ENCODE results near the gene FBLN1.

DNA sequence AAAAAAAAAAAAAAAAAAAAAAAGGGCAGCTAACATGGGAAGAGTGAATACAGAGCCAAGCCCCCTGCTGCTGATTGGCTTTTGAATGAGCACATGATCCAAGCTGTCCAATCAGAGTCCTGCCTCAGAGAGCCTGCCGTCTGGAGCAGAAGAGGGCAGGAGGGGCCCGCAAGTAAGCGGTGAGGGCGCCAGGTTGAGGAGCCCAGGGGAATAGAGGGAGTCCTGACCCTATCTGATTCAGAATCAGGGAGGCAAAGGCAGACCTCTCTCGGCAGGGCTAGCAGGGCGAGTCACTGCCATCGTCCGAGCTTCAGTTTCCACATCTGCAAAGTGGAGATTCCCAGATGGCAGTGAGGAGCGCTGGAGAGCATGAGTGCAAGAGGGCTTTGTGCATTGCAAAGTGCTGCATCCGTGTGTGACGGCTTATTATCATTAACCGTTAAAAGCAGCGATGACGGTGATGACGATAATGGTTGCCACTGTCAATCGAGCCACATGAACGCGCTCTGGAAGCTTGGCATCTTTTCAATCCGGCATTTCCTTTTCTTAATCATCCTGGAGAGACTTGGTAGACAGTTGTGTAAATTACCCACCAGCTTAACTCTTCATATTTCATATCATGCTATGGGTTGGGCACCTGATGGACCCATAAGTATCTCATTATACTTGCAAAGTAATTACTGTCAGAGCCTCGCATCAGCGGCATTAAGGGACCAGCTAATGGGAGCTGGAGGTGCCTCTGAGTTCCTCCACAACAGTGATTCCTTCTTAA, 100.3 kb downstream of the FBLN1 start:
- TF ChIP-seq CTCF (IDR thresholded peaks at IDR 0.05; ENCODE audit: low read depth, low read length) (no peak), POLR2A (IDR thresholded peaks at IDR 0.05; ENCODE audit: extremely low read depth, insufficient read length) (no peak), MAX (IDR thresholded peaks at IDR 0.05; ENCODE audit: low read depth, low read length) (peak; percentile 80)
